Neural progenitor cell (in vitro differentiated cells): ENCODE results near the gene TRIM38.

ENCODE experiments used
- CTCF ChIP-seq: fragments of 200-600 bp; sonication (generic); IDR thresholded peaks from 2 replicates; pipeline ENCODE4 v1.5.1; 2017; ENCODE audit warnings: antibody characterized with exemption, mild to moderate bottlenecking
- EZH2 ChIP-seq: fragments of 200-600 bp; sonication (generic); IDR thresholded peaks from 2 replicates; pipeline ENCODE4 v1.6.1; 2017; ENCODE audit warnings: antibody characterized with exemption, mild to moderate bottlenecking, moderate library complexity
- EZH2phosphoT487 ChIP-seq: fragments of 200-600 bp; sonication (generic); IDR thresholded peaks from 2 replicates; pipeline ENCODE4 v1.6.1; 2017; ENCODE audit warnings: antibody characterized with exemption

- no peak for TF ChIP-seq EZH2phosphoT487
- no peak for TF ChIP-seq CTCF
- no peak for TF ChIP-seq EZH2
Measured at GRCh38 chr6:25965058-25965457, 2.5 kb downstream of the TRIM38 start.
